Heart left ventricle (tissue), 16 donors: ENCODE results near the gene GPANK1. TPM values are rescaled to one million over a fixed set of nuclear protein-coding genes. Genes with fewer than 3 reads are reported as not detected.
A peak's percentile ranks its signal among the peaks of the same experiment; 100 is the strongest.

Experiments used
- ATAC-seq, 4 donors: fragments of 200-7000 bp; cut with Tn5 transposase; one replicate each; pipeline ENCODE4 v1.9.1; 2020 to 2022; ENCODE audit warnings: moderate library complexity in 4 of 4, mild to moderate bottlenecking in 3 of 4, moderate number of reproducible peaks in 1 of 4
- DNase-seq, 5 donors: peaks; one replicate each; pipeline ENCODE4 v3.0.0-alpha.2; 2020
- H3K27ac ChIP-seq, 12 donors: fragments of 200-600 bp; sonication (generic) in 4 of 12; one replicate each; pipeline versions ENCODE4 v1.5.0 to v1.8.0; 2016 to 2022; ENCODE audit warnings: mild to moderate bottlenecking in 2 of 12
- H3K27me3 ChIP-seq, 9 donors: fragments of 200-600 bp; sonication (generic) in 2 of 9; one replicate each; pipeline versions ENCODE4 v1.5.1 to v1.8.0; 2016 to 2022; ENCODE audit warnings: mild to moderate bottlenecking in 3 of 9
- H3K36me3 ChIP-seq, 9 donors: fragments of 200-600 bp; sonication (generic) in 2 of 9; one replicate each; pipeline versions ENCODE4 v1.5.0 to v1.8.0; 2018 to 2022; ENCODE audit warnings: mild to moderate bottlenecking in 2 of 9
- H3K4me1 ChIP-seq, 12 donors: fragments of 200-600 bp; sonication (generic) in 4 of 12; one replicate each; pipeline versions ENCODE4 v1.5.0 to v1.8.0; 2016 to 2022; ENCODE audit warnings: mild to moderate bottlenecking in 3 of 12
- H3K4me3 ChIP-seq, 12 donors: fragments of 200-600 bp; sonication (generic) in 4 of 12; one replicate each; pipeline versions ENCODE4 v1.5.0 to v1.8.0; 2017 to 2022; ENCODE audit warnings: mild to moderate bottlenecking in 9 of 12, moderate library complexity in 4 of 12
- H3K9me3 ChIP-seq, 12 donors: fragments of 200-600 bp; sonication (generic) in 4 of 12; one replicate each; pipeline versions ENCODE4 v1.5.0 to v1.8.0; 2016 to 2022; ENCODE audit warnings: mild to moderate bottlenecking in 1 of 12
- CTCF ChIP-seq, 12 donors: fragments of 200-600 bp; sonication (generic) in 4 of 12; IDR thresholded peaks; one replicate each; pipeline versions ENCODE4 v1.5.0 to v1.8.0; 2018 to 2022; ENCODE audit warnings: antibody characterized with exemption in 12 of 12, mild to moderate bottlenecking in 5 of 12
- POLR2A ChIP-seq, 2 donors: fragments of 450-650 bp; IDR thresholded peaks; one replicate each; pipeline ENCODE4 v1.6.1; 2017; ENCODE audit warnings: antibody characterized with exemption in 2 of 2, mild to moderate bottlenecking in 2 of 2, moderate library complexity in 2 of 2
- WGBS, 4 donors: extraction: QIAGEN DNeasy Blood & Tissue Kit in 2 of 4; methylation state at CpG; one replicate each; pipeline versions ENCODE4 v1.1.5 to v1.1.7; 2013 to 2018; 5-methylcytosine and 5-hydroxymethylcytosine counted together
- intact Hi-C, 10 donors: fragments of 100-400 bp; cut with DNase I; formaldehyde crosslinking; loops; one replicate each; pipeline versions ENCODE4 v1.11.1 to v1.14.2; 2022
- polyA plus RNA-seq, 2 donors: library from polyadenylated mRNA; stranded (reverse); fragments of 200-250 nt; gene quantifications; one replicate each; pipeline ENCODE4 v1.2.3, GENCODE V29; 2013
- total RNA-seq, 9 donors: library from RNA; depleted of rRNA in 2 of 9; stranded (reverse); fragments of >200 nt in 2 of 9; fragmentation: NEBNext Ultra II Directional in 3 of 9; extraction: Animal tissue kit (Norgen Biotek cat#: 25700) in 3 of 9; gene quantifications; one replicate each; pipeline versions ENCODE4 v1.1.0 to v1.2.4, GENCODE V29; 2016 to 2023
- donor health status: ischemic (EF 13 %, LVEDD 7.1; RV severe dilation, severe dysfunction).
- donor health status: healthy with polysubstance abuse.
- donor health status: DM: no; HTN: yes; CAD: no.
- donor health status: DM: no; HTN: no; CAD: no.
- donor health status: ischemic (EF 25% LVEDD 6.9; RV normal size, moderate dysfunction).
- donor health status: ischemic (EF 25% LVEDD 5.7; RV mildly dilated, moderate dysfunction).
- donor health status: healthy.
- donor health status: DM: yes; HTN: yes; CAD: no.
- donor health status: ischemic (EF 35%, LVEDD 5.7; RV mildly dilated, moderate dysfunction).
- donor health status: nonischemic (EF 11% LVEDD 7.7; RV severe dilation, severe dysfunction).
- donor health status: DM: yes; HTN: yes; CAD: no.
- donor health status: PGD.
- donor health status: ischemic (EF 29% LVEDD 5.4; RV normal size, mild dysfunction).
- donor health status: nonischemic (EF 23%, LVEDD 6.1; RV moderate dilation, normal function).

The GPANK1 gene
- total and polyA plus RNA-seq, 11 donors: 15.9 to 29.8 (median 19.5) TPM

GRCh38 chr6:31657406-31658157 is 7.2 kb downstream of the GPANK1 start:
- 66 to 76% (median 72%) methylated on average over 6 of the region's 6 CpGs for WGBS, 4 donors
- Histone ChIP-seq H3K9me3 (no peaks in the 10 kb centered on the region), H3K27me3 (no peaks in the 10 kb centered on the region), H3K27ac (peak overlapping the region in 1 of 12 donors; percentile 4), H3K36me3 (peaks cover 0 to 36% (median 20%) of the 10 kb centered on the region in 9 donors), H3K4me1 (peaks cover 14 to 55% (median 38%) of the 10 kb centered on the region in 12 donors), H3K4me3 (no peak overlapping the region)
- ATAC-seq (no peak), DNase-seq (no peak)
- intact Hi-C loops: loop anchor here in 2 of 10 donors (5.0 kb wide), 2 partner anchors 35 to 110 kb away; partner anchors contain the start of genes ATP6V1G2 (in 1 of the 2), NFKBIL1 (in 1 of the 2) and PRRC2A (in 1 of the 2)
- no peak for TF ChIP-seq POLR2A (IDR thresholded peaks at IDR 0.05)
- no peak for TF ChIP-seq CTCF (IDR thresholded peaks at IDR 0.05)

GRCh38 chr6:31655349-31656237 is 9.2 kb downstream of the GPANK1 start, which contains the start of gene APOM:
APOM (plus strand) TSS chr6:31655894; CDS start chr6:31655967, 73 bp downstream.
- ATAC-seq (no peak), DNase-seq (no peak)
- H3K4me1 ChIP-seq: peaks cover 16 to 54% (median 43%) of the 10 kb centered on the region in 12 donors
- H3K9me3 ChIP-seq: no peaks in the 10 kb centered on the region
- no peak within 1 kb of the TSS for H3K4me3 ChIP-seq
- H3K27ac ChIP-seq: peak within 1 kb of the TSS in 1 of 12 donors; percentile 20
- no peak for TF ChIP-seq CTCF (IDR thresholded peaks at IDR 0.05)
- no peak for TF ChIP-seq POLR2A (IDR thresholded peaks at IDR 0.05)
- H3K27me3 ChIP-seq: no peaks in the 10 kb centered on the region
- 79 to 90% (median 87%) methylated on average over 8 of the region's 8 CpGs for WGBS, 4 donors
- intact Hi-C loops: loop anchor here in 2 of 10 donors (5.0 kb wide), 2 partner anchors 33 to 108 kb away; partner anchors contain the start of genes ATP6V1G2 (in 1 of the 2), NFKBIL1 (in 1 of the 2) and PRRC2A (in 1 of the 2)
- H3K36me3 ChIP-seq: peaks cover 0 to 32% (median 12%) of the 10 kb centered on the region in 9 donors

- intact Hi-C loops: loop anchor here in 2 of 10 donors (5.0 kb wide), 2 partner anchors 32 to 107 kb away; partner anchors contain the start of genes ATP6V1G2 (in 1 of the 2), NFKBIL1 (in 1 of the 2) and PRRC2A (in 1 of the 2)
Observed at GRCh38 chr6:31654574-31655348, 10.0 kb downstream of the GPANK1 start.

More at GRCh38 chr6:31654574-31655348, 10.0 kb downstream of the GPANK1 start:
- no peak overlapping the region for H3K4me3 ChIP-seq
- peaks cover 14 to 55% (median 42%) of the 10 kb centered on the region in 12 donors for H3K4me1 ChIP-seq
- no peaks in the 10 kb centered on the region for H3K9me3 ChIP-seq
- no peak overlapping the region for H3K27ac ChIP-seq
- ATAC-seq (no peak), DNase-seq (no peak)
- TF ChIP-seq POLR2A (IDR thresholded peaks at IDR 0.05) (no peak), CTCF (IDR thresholded peaks at IDR 0.05) (no peak)
- H3K27me3 ChIP-seq: no peaks in the 10 kb centered on the region
- WGBS, 4 donors: 92 to 96% (median 94%) methylated on average over 8 of the region's 8 CpGs
- peaks cover 0 to 39% (median 21%) of the 10 kb centered on the region in 9 donors for H3K36me3 ChIP-seq
